Measurements from ENCODE around the gene TJP1.

Gene TJP1

DNA sequence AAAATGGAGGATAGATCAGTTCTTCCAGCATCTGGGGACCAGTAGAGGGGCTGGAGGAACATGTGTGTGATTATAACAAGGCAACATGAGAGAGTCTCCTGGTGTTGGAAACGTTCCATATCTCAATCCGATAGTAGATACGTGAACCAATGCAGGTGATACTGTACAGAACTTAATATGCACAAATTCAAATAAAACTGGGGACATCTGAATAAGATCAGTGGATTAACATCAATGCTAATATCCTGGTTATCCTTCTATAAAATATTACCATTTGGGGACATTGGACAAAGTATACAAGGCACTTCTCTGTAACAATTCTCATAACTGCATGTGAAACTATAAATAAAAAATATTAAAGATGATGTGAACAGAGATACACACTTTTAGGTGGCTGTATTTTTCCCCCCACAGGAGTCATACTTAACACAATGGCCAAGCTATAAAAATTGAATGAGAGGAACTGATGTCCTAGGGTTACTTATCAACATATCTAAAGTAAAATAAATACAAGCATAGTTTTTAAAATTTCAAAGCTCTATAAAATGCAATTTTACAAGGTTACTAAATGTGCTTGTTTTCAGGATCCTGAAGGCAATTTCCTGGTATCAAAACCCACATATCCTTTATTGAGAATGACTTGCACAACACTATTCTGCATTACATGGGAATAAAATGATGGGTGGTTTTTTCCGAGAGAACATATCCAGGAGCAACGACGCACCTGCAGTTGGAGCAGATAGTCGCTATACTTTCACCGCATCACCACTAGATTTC is 31.1 kb upstream of the TJP1 start:
- DNase-seq (ENCODE audit: low read depth): no peak
- TF ChIP-seq, protein P1, sequence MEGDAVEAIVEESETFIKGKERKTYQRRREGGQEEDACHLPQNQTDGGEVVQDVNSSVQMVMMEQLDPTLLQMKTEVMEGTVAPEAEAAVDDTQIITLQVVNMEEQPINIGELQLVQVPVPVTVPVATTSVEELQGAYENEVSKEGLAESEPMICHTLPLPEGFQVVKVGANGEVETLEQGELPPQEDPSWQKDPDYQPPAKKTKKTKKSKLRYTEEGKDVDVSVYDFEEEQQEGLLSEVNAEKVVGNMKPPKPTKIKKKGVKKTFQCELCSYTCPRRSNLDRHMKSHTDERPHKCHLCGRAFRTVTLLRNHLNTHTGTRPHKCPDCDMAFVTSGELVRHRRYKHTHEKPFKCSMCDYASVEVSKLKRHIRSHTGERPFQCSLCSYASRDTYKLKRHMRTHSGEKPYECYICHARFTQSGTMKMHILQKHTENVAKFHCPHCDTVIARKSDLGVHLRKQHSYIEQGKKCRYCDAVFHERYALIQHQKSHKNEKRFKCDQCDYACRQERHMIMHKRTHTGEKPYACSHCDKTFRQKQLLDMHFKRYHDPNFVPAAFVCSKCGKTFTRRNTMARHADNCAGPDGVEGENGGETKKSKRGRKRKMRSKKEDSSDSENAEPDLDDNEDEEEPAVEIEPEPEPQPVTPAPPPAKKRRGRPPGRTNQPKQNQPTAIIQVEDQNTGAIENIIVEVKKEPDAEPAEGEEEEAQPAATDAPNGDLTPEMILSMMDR (IDR thresholded peaks at IDR 0.05; ENCODE audit: low read depth, low read length, missing control alignments): no peak
- no peak overlapping the region for H3K4me3 ChIP-seq (ENCODE audit: low read depth, low read length)

DNA sequence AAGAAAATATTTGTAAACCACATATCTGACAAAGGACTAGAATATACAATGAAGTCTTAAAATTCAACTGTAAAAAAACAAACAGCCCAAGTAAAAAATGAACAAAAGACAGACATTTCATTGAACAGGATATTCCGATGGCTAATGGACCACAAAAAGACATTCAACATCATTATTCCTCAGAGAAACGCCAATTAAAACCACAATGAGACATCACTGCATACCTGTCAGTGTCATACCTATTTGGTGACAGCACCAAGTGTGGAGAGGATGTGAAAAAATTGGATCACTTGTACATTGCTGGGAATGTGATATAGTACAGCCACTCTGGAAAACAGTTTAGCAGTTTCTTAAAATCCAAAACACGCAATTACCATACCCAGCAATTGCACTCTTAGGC is 29.9 kb upstream of the TJP1 start:
- DNase-seq (ENCODE audit: low read depth): no peak
- TF ChIP-seq, protein P1 (IDR thresholded peaks at IDR 0.05; ENCODE audit: low read depth, low read length, missing control alignments): no peak
- H3K4me3 ChIP-seq (ENCODE audit: low read depth, low read length): no peak overlapping the region

DNA sequence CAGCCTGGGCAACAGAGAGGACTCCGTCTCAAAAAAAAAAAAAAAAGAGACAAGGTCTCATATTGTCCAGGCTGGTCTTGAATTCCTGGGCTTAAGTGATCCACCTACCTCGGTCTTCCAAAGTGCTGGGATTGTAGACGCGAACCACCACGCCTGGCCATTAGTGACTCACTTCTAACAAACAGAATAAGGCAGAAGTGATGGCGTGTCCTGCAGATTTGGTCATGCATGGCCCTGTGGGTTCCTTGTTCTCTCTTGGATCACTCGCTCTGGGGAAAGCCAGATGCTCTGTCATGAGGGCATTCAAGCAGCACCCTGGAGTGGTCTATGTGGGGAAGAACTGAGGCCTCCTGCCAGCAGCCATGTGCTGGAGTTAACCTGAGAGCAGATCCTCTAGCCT is 27.4 kb upstream of the TJP1 start:
- TF ChIP-seq, protein P1 (IDR thresholded peaks at IDR 0.05; ENCODE audit: low read depth, low read length, missing control alignments): no peak
- no peak for DNase-seq (ENCODE audit: low read depth)
- H3K4me3 ChIP-seq (ENCODE audit: low read depth, low read length): no peak overlapping the region

DNA sequence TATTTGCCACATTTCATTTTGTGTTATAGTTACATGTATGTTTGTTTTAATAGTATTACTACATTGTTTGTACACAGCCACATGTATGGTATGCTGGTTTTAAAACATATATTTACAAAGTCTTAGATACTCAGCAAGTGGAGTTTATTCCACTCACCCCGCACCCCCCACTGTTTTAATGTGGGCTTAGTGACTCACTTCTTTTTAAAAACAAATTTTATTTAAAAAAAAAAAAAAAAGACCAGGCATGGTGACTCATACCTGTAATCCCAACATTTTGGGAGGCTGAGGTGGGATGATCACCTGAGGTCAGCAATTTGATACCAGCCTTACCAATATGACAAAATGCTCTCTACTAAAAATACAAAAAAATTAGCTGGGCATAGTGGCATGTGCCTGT is 26.9 kb upstream of the TJP1 start:
- no peak overlapping the region for H3K4me3 ChIP-seq (ENCODE audit: low read depth, low read length)
- TF ChIP-seq, protein P1 (IDR thresholded peaks at IDR 0.05; ENCODE audit: low read depth, low read length, missing control alignments): no peak
- DNase-seq (ENCODE audit: low read depth): no peak

DNA sequence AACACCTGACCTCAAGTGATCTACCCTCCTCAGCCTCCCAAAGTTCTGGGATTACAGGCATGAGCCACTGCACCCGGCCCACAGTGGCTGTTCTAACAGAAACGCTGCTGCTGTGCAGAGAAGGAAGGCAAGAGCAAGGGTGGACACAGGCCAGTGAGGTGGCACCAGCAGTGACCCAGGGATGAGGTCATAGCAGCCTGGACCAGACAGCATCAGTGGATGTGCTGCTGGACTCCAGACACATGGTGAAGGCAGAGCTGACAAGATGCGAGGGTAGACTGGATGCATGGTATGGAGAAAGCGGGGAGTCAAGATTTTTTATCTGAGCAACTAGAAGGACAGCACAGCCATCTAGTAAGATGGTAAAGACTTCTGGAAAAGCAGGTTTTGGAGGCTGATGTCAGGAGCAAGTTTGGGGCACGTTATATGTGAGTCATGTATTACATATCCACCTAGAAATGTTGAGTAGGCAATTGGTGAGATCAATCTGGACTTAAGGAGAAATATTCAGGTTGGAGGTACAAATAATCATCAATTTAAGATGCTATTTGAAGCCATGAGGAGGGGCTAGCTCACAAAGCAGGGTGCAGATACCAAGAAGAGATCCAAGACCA is 22.1 kb upstream of the TJP1 start:
- TF ChIP-seq, protein P1 (IDR thresholded peaks at IDR 0.05; ENCODE audit: low read depth, low read length, missing control alignments): no peak
- no peak overlapping the region for H3K4me3 ChIP-seq (ENCODE audit: low read depth, low read length)
- DNase-seq (ENCODE audit: low read depth): no peak

DNA sequence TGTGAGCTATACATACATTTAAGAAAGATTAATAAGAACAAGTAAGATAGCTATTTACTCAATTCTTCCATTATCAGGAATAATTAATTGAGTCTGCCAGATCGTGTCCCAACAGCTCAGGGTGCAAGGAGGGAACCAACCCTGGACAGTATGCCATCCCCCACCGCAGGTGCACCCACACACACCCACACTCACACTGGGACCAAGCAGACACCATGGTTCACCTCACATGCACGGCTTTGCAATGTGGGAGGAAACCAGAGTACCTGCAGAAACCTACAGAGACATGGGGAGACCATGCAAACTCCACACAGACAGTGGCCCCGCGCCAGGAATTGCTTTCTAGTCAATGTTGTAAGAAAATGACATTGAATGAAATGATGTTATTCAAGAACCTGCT is 20.0 kb upstream of the TJP1 start:
- H3K4me3 ChIP-seq (ENCODE audit: low read depth, low read length): no peak overlapping the region
- TF ChIP-seq, protein P1 (IDR thresholded peaks at IDR 0.05; ENCODE audit: low read depth, low read length, missing control alignments): no peak
- DNase-seq (ENCODE audit: low read depth): no peak

DNA sequence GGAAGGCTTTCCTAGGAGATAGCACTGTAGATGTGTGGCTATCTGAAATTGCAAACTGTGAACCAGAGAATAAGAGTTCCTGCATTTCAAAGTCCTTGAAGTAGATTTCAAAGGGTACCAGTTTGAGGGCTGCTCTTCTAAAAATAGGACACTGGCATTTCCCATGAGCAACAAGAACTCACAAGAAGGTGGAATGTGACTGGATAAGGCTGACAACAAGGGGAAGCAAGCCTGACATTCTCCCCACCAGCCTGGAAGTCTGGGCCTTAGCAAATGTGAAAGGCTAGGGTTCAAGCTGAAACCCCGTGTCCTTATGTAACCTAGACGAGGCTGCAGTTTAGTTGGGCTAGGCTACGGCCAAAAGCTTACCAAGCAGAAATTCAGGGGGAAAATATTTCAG is 18.7 kb upstream of the TJP1 start:
- TF ChIP-seq, protein P1 (IDR thresholded peaks at IDR 0.05; ENCODE audit: low read depth, low read length, missing control alignments): no peak
- no peak overlapping the region for H3K4me3 ChIP-seq (ENCODE audit: low read depth, low read length)
- no peak for DNase-seq (ENCODE audit: low read depth)
